Ramos (cell line): ENCODE measurements around the gene SEMA7A.
"Not testable (repeated sequence)": the region's sequence is repeated elsewhere in the genome, so short reads cannot be mapped to it uniquely, and the experiment has no call there.

Experiments used
- in situ Hi-C: fragments of 300-500 bp; cut with MboI; formaldehyde crosslinking; loops from one replicate; pipeline ENCODE4 v1.14.3; 2022; ENCODE audit warnings: low sequenced_read_pairs; ENCODE audit not compliant: unreplicated experiment

SEMA7A gene

GRCh38 chr15:74360855-74361254, 72.9 kb downstream of the SEMA7A start:
- in situ Hi-C loops, result not testable (repeated sequence)

GRCh38 chr15:74359376-74359775, 74.4 kb downstream of the SEMA7A start:
- in situ Hi-C loops, result not testable (repeated sequence)
